Thyroid gland (tissue), 4 donors: ENCODE results near the gene CLEC12A. TPM values are rescaled to one million over a fixed set of nuclear protein-coding genes. Genes with fewer than 3 reads are reported as not detected.

Experiments
- DNase-seq, 2 donors: peaks; one replicate each; pipeline ENCODE4 v3.0.0-alpha.2; 2019
- H3K27ac ChIP-seq, 3 donors: fragments of 200-600 bp; sonication (generic); 1 replicate in 2 of 3; 2 replicates in 1 of 3; pipeline ENCODE4 v1.5.1; 2016 to 2019; ENCODE audit warnings: mild to moderate bottlenecking in 1 of 3, moderate library complexity in 1 of 3
- H3K27me3 ChIP-seq: fragments of 200-600 bp; sonication (generic); one replicate; pipeline ENCODE4 v1.5.1; 2019
- H3K36me3 ChIP-seq, 2 donors: fragments of 200-600 bp; sonication (generic); one replicate each; pipeline ENCODE4 v1.5.1; 2016 to 2019
- H3K4me1 ChIP-seq, 2 donors: fragments of 200-600 bp; sonication (generic); one replicate each; pipeline ENCODE4 v1.5.1; 2017 to 2019
- H3K4me3 ChIP-seq, 3 donors: fragments of 200-600 bp; sonication (generic); replicated peaks in 1 of 3; 1 replicate in 2 of 3; 2 replicates in 1 of 3; pipeline ENCODE4 v1.5.1; 2016; ENCODE audit warnings: mild to moderate bottlenecking in 1 of 3
- H3K9me3 ChIP-seq: fragments of 200-600 bp; sonication (generic); one replicate; pipeline ENCODE4 v1.5.1; 2017
- POLR2A ChIP-seq, 2 donors: fragments of 450-650 bp; IDR thresholded peaks; one replicate each; pipeline ENCODE4 v1.6.1; 2017; ENCODE audit warnings: antibody characterized with exemption in 2 of 2, mild to moderate bottlenecking in 2 of 2, moderate library complexity in 1 of 2
- WGBS, 2 donors: methylation state at CpG; one replicate each; pipeline ENCODE4 v1.1.5; 2017; 5-methylcytosine and 5-hydroxymethylcytosine counted together
- intact Hi-C: fragments of 100-400 bp; cut with DNase I; formaldehyde crosslinking; loops from one replicate; pipeline ENCODE4 v1.15.1; 2023
- total RNA-seq, 4 donors: library from RNA; depleted of rRNA; stranded (reverse); fragments of >200 nt; gene quantifications; one replicate each; pipeline ENCODE4 v1.2.3, GENCODE V29; 2016
- TF ChIP-seq, protein P1 (sequence below), 6 experiments: fragments of 200-600 bp in 3 of 6; fragments of 450-650 bp in 3 of 6; sonication (generic) in 3 of 6; IDR thresholded peaks; one replicate each; pipeline ENCODE4 v1.5.1; 2016 to 2019; ENCODE audit warnings: antibody characterized with exemption in 6 of 6, mild to moderate bottlenecking in 2 of 6, inconsistent platforms in 1 of 6, moderate library complexity in 1 of 6

CLEC12A gene
- total RNA-seq, 4 donors from 2014 or later: 0.22 TPM; not detected in 3

DNA sequence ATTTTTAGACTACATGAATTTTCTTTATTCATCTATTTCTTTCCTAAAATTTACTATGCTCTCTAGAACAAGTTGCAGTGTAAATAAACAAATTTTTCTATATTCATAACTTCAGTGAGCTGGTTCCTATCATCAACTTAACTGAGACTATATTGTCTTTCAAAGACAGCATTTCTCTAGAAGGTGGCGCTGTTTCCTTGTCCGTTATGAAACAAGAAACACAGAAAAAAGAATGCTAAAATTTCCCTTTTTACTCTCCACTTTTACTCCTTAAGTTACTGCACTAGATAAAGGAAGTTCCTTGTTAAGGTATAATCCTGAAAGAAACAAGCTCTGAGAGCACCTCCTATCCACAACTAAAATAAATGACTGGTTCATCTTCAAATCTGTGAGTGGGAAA lies 30.8 kb upstream of the CLEC12A start:
- H3K4me1 ChIP-seq: no peaks in the 10 kb centered on the region
- TF ChIP-seq POLR2A (IDR thresholded peaks at IDR 0.05): no peak
- TF ChIP-seq, protein P1, sequence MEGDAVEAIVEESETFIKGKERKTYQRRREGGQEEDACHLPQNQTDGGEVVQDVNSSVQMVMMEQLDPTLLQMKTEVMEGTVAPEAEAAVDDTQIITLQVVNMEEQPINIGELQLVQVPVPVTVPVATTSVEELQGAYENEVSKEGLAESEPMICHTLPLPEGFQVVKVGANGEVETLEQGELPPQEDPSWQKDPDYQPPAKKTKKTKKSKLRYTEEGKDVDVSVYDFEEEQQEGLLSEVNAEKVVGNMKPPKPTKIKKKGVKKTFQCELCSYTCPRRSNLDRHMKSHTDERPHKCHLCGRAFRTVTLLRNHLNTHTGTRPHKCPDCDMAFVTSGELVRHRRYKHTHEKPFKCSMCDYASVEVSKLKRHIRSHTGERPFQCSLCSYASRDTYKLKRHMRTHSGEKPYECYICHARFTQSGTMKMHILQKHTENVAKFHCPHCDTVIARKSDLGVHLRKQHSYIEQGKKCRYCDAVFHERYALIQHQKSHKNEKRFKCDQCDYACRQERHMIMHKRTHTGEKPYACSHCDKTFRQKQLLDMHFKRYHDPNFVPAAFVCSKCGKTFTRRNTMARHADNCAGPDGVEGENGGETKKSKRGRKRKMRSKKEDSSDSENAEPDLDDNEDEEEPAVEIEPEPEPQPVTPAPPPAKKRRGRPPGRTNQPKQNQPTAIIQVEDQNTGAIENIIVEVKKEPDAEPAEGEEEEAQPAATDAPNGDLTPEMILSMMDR (IDR thresholded peaks at IDR 0.05): peak in 1 of 6 experiments; percentile 7
- no peak for DNase-seq
- no peaks in the 10 kb centered on the region for H3K27me3 ChIP-seq
- H3K4me3 ChIP-seq: no peak overlapping the region
- no peak overlapping the region for H3K27ac ChIP-seq
- intact Hi-C loops: no loop called here
- 36 to 38% methylated on average over 2 of the region's 2 CpGs for WGBS, 2 donors
- no peaks in the 10 kb centered on the region for H3K36me3 ChIP-seq
- H3K9me3 ChIP-seq: no peaks in the 10 kb centered on the region

DNA sequence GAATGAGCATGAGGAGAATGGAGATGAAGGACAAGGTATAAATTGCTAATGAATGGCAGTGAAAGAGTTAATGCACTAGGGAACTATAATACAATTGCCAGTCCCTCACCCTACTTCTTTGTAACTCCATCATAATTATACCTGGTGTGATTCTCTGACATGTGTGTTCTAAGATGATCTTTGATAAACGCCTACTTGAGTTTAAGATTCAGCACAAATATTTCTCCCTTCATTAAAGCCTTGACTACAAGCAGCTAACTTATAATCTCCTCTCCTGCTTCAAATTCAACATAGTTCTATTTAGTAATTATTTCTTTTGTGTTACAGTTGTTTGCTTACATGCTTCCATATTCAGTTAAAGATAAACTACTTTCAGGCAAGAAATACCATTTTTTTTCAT lies 29.4 kb upstream of the CLEC12A start:
- Histone ChIP-seq H3K9me3 (no peaks in the 10 kb centered on the region), H3K36me3 (no peaks in the 10 kb centered on the region), H3K4me3 (no peak overlapping the region), H3K4me1 (no peaks in the 10 kb centered on the region), H3K27ac (no peak overlapping the region), H3K27me3 (no peaks in the 10 kb centered on the region)
- DNase-seq: no peak
- 91 to 98% methylated on average over 1 of the region's 1 CpG for WGBS, 2 donors
- no peak for TF ChIP-seq POLR2A (IDR thresholded peaks at IDR 0.05)
- TF ChIP-seq, protein P1 (IDR thresholded peaks at IDR 0.05): no peak
- intact Hi-C loops: no loop called here

DNA sequence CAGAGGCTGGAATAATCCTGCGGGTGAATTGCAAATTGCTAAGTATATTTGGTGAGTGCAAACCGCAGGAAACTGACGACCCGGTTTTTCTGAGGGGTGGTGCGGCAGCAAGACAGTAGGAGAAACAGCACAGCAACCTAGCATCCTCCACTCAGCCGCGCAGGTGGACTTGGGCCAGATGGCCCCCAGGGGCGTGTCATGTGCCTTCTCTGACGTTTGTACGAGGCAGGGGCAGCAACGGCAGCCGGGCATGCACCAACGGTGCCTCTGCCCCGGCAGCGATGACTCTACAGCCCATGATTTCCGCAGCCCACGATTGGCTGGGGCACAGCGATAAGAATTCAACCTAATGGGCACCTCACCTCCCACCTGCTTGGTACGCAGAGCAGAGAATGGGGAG lies 28.0 kb upstream of the CLEC12A start:
- H3K27ac ChIP-seq: no peak overlapping the region
- no peaks in the 10 kb centered on the region for H3K27me3 ChIP-seq
- no peak overlapping the region for H3K4me3 ChIP-seq
- intact Hi-C loops: no loop called here
- 49 to 56% methylated on average over 19 of the region's 19 CpGs for WGBS, 2 donors
- DNase-seq: no peak
- no peaks in the 10 kb centered on the region for H3K36me3 ChIP-seq
- no peaks in the 10 kb centered on the region for H3K9me3 ChIP-seq
- TF ChIP-seq, protein P1 (IDR thresholded peaks at IDR 0.05): no peak
- TF ChIP-seq POLR2A (IDR thresholded peaks at IDR 0.05): peak in 1 of 2 donors; percentile 6
- no peaks in the 10 kb centered on the region for H3K4me1 ChIP-seq

DNA sequence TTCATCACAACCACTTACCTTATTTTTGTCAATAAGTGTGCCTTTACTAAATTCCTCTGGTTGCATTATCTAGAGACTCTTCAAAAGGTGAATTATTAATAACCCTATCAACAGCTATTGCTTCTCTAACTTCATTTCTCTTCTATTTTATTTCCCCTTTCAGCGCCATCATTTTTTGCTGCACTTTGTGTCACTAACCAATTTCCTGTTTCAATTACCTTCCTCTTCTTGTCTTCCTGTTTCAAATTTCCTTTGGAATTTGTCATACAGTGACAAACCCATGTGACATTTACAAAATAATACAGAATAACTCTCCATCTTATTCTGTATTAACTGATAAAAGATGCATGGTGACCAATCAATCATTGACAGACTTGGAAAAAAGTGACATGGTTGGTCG lies 26.8 kb upstream of the CLEC12A start:
- H3K27me3 ChIP-seq: no peaks in the 10 kb centered on the region
- intact Hi-C loops: no loop called here
- 69 to 79% methylated on average over 2 of the region's 2 CpGs for WGBS, 2 donors
- H3K4me3 ChIP-seq: no peak overlapping the region
- H3K4me1 ChIP-seq: no peaks in the 10 kb centered on the region
- H3K36me3 ChIP-seq: no peaks in the 10 kb centered on the region
- TF ChIP-seq, protein P1 (IDR thresholded peaks at IDR 0.05): no peak
- TF ChIP-seq POLR2A (IDR thresholded peaks at IDR 0.05): no peak
- H3K9me3 ChIP-seq: no peaks in the 10 kb centered on the region
- no peak overlapping the region for H3K27ac ChIP-seq
- DNase-seq: no peak

DNA sequence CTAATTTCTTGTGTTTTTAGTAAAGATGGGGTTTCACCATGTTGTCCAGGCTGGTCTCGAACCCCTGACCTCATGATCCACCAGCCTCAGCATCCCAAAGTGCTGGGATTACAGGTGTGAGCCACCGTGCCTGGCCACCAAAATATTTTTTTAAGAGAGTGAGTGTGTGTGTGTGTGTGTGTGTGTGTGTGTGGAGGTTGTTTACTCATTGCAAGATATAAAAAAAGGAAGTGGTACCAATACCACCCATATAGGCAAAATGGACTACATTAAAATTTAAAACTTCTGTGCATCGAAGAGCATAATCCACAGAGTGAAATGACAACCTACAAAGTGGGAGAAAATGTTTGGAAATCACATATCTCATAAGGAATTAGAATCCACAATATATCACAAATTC lies 23.5 kb upstream of the CLEC12A start:
- intact Hi-C loops: no loop called here
- Histone ChIP-seq H3K27me3 (no peaks in the 10 kb centered on the region), H3K27ac (no peak overlapping the region), H3K36me3 (no peaks in the 10 kb centered on the region), H3K9me3 (no peaks in the 10 kb centered on the region), H3K4me1 (no peaks in the 10 kb centered on the region), H3K4me3 (no peak overlapping the region)
- TF ChIP-seq, protein P1 (IDR thresholded peaks at IDR 0.05): no peak
- no peak for TF ChIP-seq POLR2A (IDR thresholded peaks at IDR 0.05)
- WGBS, 2 donors: 84 to 86% methylated on average over 3 of the region's 3 CpGs
- DNase-seq: no peak
